H1 (cell line): ENCODE measurements around the gene IQCF6. TPM values are rescaled to one million over a fixed set of nuclear protein-coding genes. Genes with fewer than 3 reads are reported as not detected.
"Not testable (repeated sequence)": the region's sequence is repeated elsewhere in the genome, so short reads cannot be mapped to it uniquely, and the experiment has no call there.

Experiments used
- CTCF ChIA-PET: fragments of 300-600 bp; sonication (Branson Sonifier 250); formaldehyde crosslinking; loops from one replicate; lab custom pipeline; 2021; ENCODE audit not compliant: partially characterized antibody; lab: Charles Lee
- POLR2A ChIA-PET: fragments of 300-600 bp; sonication (Branson Sonifier 250); formaldehyde crosslinking; loops from one replicate; lab custom pipeline; 2021; ENCODE audit warnings: inconsistent platforms; ENCODE audit not compliant: partially characterized antibody; lab: Charles Lee
- DNase-seq, 2 experiments: peaks; one replicate each; pipeline versions ENCODE4 v3.0.0 to v3.0.0-alpha.2; 2010 to 2022; ENCODE audit warnings: low spot score in 2 of 2, low read depth in 1 of 2, mixed read lengths in 1 of 2
- FAIRE-seq: peaks from 2 replicates; lab custom pipeline; 2011; peaks lifted over from hg19 to GRCh38; lab: Jason Lieb, UNC
- H2AFZ ChIP-seq: 2 replicates; pipeline ENCODE4 v1.8.1; 2012; ENCODE audit warnings: low read length, inconsistent platforms
- H2AK5ac ChIP-seq: 2 replicates; pipeline ENCODE4 v1.6.1; 2013; ENCODE audit warnings: low read depth, low read length
- H2BK120ac ChIP-seq: replicated peaks from 2 replicates; pipeline ENCODE3; 2013; ENCODE audit warnings: low read depth, low read length, inconsistent platforms
- H2BK12ac ChIP-seq: 2 replicates; pipeline ENCODE4 v1.6.1; 2013; ENCODE audit warnings: low read depth, low read length
- H2BK15ac ChIP-seq: 2 replicates; pipeline ENCODE4 v1.6.1; 2013; ENCODE audit warnings: low read length
- H2BK20ac ChIP-seq: 2 replicates; pipeline ENCODE4 v1.6.1; 2013; ENCODE audit warnings: low read length
- H2BK5ac ChIP-seq: 2 replicates; pipeline ENCODE4 v1.6.1; 2013; ENCODE audit warnings: low read depth, low read length
- H3K14ac ChIP-seq: 2 replicates; pipeline ENCODE4 v1.6.1; 2013; ENCODE audit warnings: inconsistent platforms; ENCODE audit not compliant: insufficient read length
- H3K18ac ChIP-seq: 2 replicates; pipeline ENCODE4 v1.6.1; 2013; ENCODE audit warnings: low read length; ENCODE audit errors: extremely low read depth
- H3K23ac ChIP-seq: 2 replicates; pipeline ENCODE4 v1.6.1; 2013; ENCODE audit warnings: inconsistent platforms; ENCODE audit not compliant: insufficient read length
- H3K23me2 ChIP-seq: 2 replicates; pipeline ENCODE4 v1.6.1; 2013; ENCODE audit warnings: low read depth, low read length
- H3K27ac ChIP-seq: 2 replicates; pipeline ENCODE4 v1.6.1; 2011; ENCODE audit warnings: low read depth, low read length, inconsistent platforms
- H3K27me3 ChIP-seq, 4 experiments: replicated peaks in 1 of 4; 1 replicate in 1 of 4; 2 replicates in 3 of 4; pipeline versions ENCODE4 v1.6.1 to v1.8.1; 2011 to 2013; ENCODE audit warnings: low read length in 3 of 4, mild to moderate bottlenecking in 3 of 4, inconsistent platforms in 2 of 4, mixed read lengths in 2 of 4, moderate library complexity in 1 of 4; ENCODE audit not compliant: control insufficient read depth in 3 of 4, insufficient read depth in 3 of 4; ENCODE audit errors: extremely low read depth in 1 of 4
- H3K36me3 ChIP-seq, 4 experiments: 2 replicates each; pipeline versions ENCODE4 v1.6.1 to v1.8.1; 2011 to 2013; ENCODE audit warnings: mild to moderate bottlenecking in 4 of 4, low read length in 3 of 4, moderate library complexity in 2 of 4, control low read depth in 1 of 4, inconsistent platforms in 1 of 4; ENCODE audit not compliant: insufficient read depth in 4 of 4, control insufficient read depth in 2 of 4
- H3K4ac ChIP-seq: replicated peaks from 2 replicates; pipeline ENCODE3; 2013; ENCODE audit warnings: low read length, low read depth, mixed read lengths, inconsistent platforms; ENCODE audit not compliant: insufficient read length
- H3K4me1 ChIP-seq, 4 experiments: replicated peaks in 1 of 4; 1 replicate in 1 of 4; 2 replicates in 3 of 4; pipeline versions ENCODE4 v1.6.1 to v1.8.1; 2011 to 2013; ENCODE audit warnings: low read length in 3 of 4, inconsistent platforms in 2 of 4, mixed read lengths in 1 of 4; ENCODE audit not compliant: insufficient read depth in 4 of 4, control insufficient read depth in 3 of 4
- H3K4me2 ChIP-seq, 2 experiments: 2 replicates each; pipeline versions ENCODE4 v1.6.1 to v1.8.1; 2011 to 2013; ENCODE audit warnings: low read depth in 2 of 2, low read length in 2 of 2, control low read depth in 1 of 2, inconsistent platforms in 1 of 2, mild to moderate bottlenecking in 1 of 2; ENCODE audit not compliant: insufficient read depth in 1 of 2
- H3K4me3 ChIP-seq, 4 experiments: fragments of 200-600, 300-600 bp in 1 of 4; sonication (generic), shearing (Covaris generic), sonication (Bioruptor Twin) in 1 of 4; 2 replicates each; pipeline versions ENCODE4 v1.5.1 to v1.8.1; 2011 to 2016; ENCODE audit warnings: low read length in 4 of 4, low read depth in 3 of 4, control low read depth in 2 of 4, inconsistent platforms in 2 of 4, mild to moderate bottlenecking in 2 of 4, mixed read lengths in 1 of 4, moderate library complexity in 1 of 4; ENCODE audit not compliant: insufficient read depth in 2 of 4; ENCODE audit errors: extremely low read depth in 1 of 4
- H3K56ac ChIP-seq: replicated peaks from 2 replicates; pipeline ENCODE3; 2013; ENCODE audit warnings: low read depth, mild to moderate bottlenecking, mixed read lengths, low read length, inconsistent platforms; ENCODE audit not compliant: insufficient read length
- H3K79me1 ChIP-seq: 2 replicates; pipeline ENCODE4 v1.6.1; 2013; ENCODE audit warnings: low read depth, low read length, control low read depth
- H3K79me2 ChIP-seq, 2 experiments: 2 replicates each; pipeline versions ENCODE4 v1.6.1 to v1.8.1; 2012 to 2013; ENCODE audit warnings: low read length in 2 of 2, mild to moderate bottlenecking in 2 of 2, inconsistent platforms in 1 of 2; ENCODE audit not compliant: insufficient read depth in 2 of 2, control insufficient read depth in 1 of 2
- H3K9ac ChIP-seq, 4 experiments: replicated peaks in 1 of 4; 1 replicate in 1 of 4; 2 replicates in 3 of 4; pipeline versions ENCODE4 v1.6.1 to v1.8.1; 2011 to 2013; ENCODE audit warnings: low read depth in 3 of 4, low read length in 3 of 4, control low read depth in 2 of 4, mild to moderate bottlenecking in 2 of 4, moderate library complexity in 2 of 4, inconsistent platforms in 1 of 4; ENCODE audit errors: extremely low read depth in 1 of 4
- H3K9me3 ChIP-seq, 2 experiments: 2 replicates each; pipeline versions ENCODE4 v1.6.1 to v1.8.1; 2012 to 2013; ENCODE audit warnings: mild to moderate bottlenecking in 2 of 2, moderate library complexity in 2 of 2, control low read depth in 1 of 2, inconsistent platforms in 1 of 2, low read depth in 1 of 2, low read length in 1 of 2, mixed read lengths in 1 of 2; ENCODE audit not compliant: insufficient read depth in 2 of 2
- H4K20me1 ChIP-seq, 2 experiments: replicated peaks in 1 of 2; 2 replicates each; pipeline versions ENCODE3 to v1.8.1; 2011 to 2013; ENCODE audit warnings: inconsistent platforms in 2 of 2, low read length in 2 of 2, mild to moderate bottlenecking in 1 of 2; ENCODE audit not compliant: insufficient read depth in 2 of 2, control insufficient read depth in 1 of 2
- H4K5ac ChIP-seq: 2 replicates; pipeline ENCODE4 v1.6.1; 2013; ENCODE audit warnings: low read length, low read depth, mixed read lengths, inconsistent platforms; ENCODE audit not compliant: insufficient read length
- H4K8ac ChIP-seq: 2 replicates; pipeline ENCODE4 v1.8.0; 2013; ENCODE audit warnings: mild to moderate bottlenecking, moderate library complexity, low read length, inconsistent platforms; ENCODE audit not compliant: insufficient read depth; ENCODE audit errors: extremely low read depth
- H4K91ac ChIP-seq: replicated peaks from 2 replicates; pipeline ENCODE3; 2013; ENCODE audit warnings: low read length, mixed read lengths, inconsistent platforms; ENCODE audit not compliant: insufficient read length
- polyA plus RNA-seq, 7 experiments: library from polyadenylated mRNA; depleted of rRNA in 3 of 7; stranded (reverse) in 5 of 7; unstranded in 2 of 7; fragments of >200 nt in 5 of 7; fragments of 200-250 nt in 2 of 7; gene quantifications; 1 replicate in 5 of 7; 2 replicates in 1 of 7; 4 replicates in 1 of 7; pipeline versions ENCODE4 v1.2.1 to v1.2.3, GENCODE V29; 2011 to 2013; ENCODE audit warnings: missing spikeins in 2 of 7, mixed read lengths in 2 of 7
- total RNA-seq: library from RNA; stranded (reverse); fragmentation: NEBNext Ultra II Directional; extraction: Animal tissue kit (Norgen Biotek cat#: 25700); gene quantifications from 2 replicates; pipeline ENCODE4 v1.2.1, GENCODE V29; 2021

Gene IQCF6
- total and polyA plus RNA-seq, 2 of the 8 experiments (the other 6 are each of a cell fraction or from before 2014, with no cell fraction given) = not detected

DNA sequence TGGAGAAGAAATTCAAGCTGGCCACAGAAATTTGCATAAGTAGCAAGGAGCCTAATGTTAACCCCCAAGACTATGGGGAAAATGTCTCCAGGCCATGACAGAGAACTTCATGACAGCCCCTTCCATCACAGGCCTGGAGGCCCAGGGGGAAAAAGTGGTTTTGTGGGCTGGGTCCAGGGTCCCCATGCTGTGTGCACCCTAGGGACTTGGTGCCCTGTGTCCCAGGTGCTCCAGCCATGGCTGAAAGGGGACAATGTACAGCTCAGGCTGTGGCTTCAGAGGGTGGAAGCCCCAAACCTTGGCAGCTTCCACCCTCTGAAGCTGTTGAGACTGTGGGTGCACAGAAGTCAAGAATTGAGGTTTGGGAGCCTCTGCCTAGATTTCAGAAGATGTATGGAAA is 8.5 kb upstream of the IQCF6 start:
- H3K23ac ChIP-seq, H3K18ac ChIP-seq, H3K4me3 ChIP-seq, H2BK12ac ChIP-seq, H3K14ac ChIP-seq, H2BK5ac ChIP-seq, H3K56ac ChIP-seq, H3K4me2 ChIP-seq, H3K36me3 ChIP-seq, H3K9ac ChIP-seq, H3K79me1 ChIP-seq, H3K79me2 ChIP-seq, FAIRE-seq, H3K4ac ChIP-seq, H4K8ac ChIP-seq, H4K91ac ChIP-seq, H3K9me3 ChIP-seq, H2BK120ac ChIP-seq, H3K23me2 ChIP-seq, H4K5ac ChIP-seq, H3K27ac ChIP-seq, H2AFZ ChIP-seq, H2AK5ac ChIP-seq, H3K4me1 ChIP-seq, DNase-seq, H4K20me1 ChIP-seq, H2BK15ac ChIP-seq, H3K27me3 ChIP-seq, POLR2A ChIA-PET, H2BK20ac ChIP-seq: not testable (repeated sequence)
- CTCF ChIA-PET = interaction anchor here (0.9 to 1.6 kb wide), 4 partner anchors 12 to 48 kb away, joined by 3 to 6 read pairs (median 3); no protein-coding TSS in a partner anchor
